GM19438 (cell line): ENCODE data around the gene MAPK12.

Experiments
- ATAC-seq: cut with Tn5 transposase; IDR thresholded peaks from one replicate; pipeline ENCODE4 v1.9.1; 2021; ENCODE audit warnings: low read depth; ENCODE audit not compliant: unreplicated experiment

The MAPK12 gene

DNA sequence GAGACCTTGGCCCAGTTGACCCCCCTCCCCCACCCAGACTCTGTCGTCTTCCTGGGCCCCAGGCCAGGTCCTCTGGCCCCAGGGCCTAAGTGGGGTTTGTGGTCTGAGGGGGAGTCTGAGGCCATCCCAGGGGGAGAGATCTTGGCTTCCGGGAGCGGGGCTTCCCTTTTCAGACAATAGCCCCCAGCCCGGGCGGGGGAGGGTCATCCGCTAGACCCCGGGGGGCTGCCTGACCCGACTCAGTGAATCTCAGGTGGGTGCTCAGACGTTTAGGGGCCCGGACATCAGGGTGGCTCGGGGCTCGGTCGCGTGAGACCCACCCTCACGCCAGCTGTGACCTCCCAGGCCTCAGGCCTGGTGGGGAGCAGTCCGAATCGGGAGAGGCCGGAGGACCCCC is 8.1 kb upstream of the MAPK12 start:
- no peak for ATAC-seq

DNA sequence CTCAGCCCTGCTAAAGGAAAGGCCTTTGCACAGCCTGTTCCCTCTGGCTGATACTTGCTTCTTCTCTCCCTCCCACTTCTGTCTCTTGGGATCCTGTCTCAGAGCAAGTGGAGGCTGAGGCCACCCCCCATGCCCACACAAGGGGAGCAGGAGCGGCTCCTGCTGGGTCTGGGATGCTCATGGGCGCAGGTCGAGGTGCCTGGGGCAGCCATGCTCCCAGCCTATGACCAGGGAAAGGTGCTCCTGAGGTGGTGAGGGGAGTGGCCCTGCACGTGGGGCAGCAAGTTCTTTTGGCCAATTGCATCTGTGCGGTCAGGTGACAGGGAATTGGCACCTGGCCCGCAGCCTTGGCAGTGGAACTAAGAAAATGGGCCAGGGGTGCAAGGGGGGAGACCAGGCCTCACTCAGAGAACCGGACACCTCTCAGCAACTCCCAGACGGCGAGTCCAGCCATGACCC is 7.2 kb upstream of the MAPK12 start:
- no peak for ATAC-seq

DNA sequence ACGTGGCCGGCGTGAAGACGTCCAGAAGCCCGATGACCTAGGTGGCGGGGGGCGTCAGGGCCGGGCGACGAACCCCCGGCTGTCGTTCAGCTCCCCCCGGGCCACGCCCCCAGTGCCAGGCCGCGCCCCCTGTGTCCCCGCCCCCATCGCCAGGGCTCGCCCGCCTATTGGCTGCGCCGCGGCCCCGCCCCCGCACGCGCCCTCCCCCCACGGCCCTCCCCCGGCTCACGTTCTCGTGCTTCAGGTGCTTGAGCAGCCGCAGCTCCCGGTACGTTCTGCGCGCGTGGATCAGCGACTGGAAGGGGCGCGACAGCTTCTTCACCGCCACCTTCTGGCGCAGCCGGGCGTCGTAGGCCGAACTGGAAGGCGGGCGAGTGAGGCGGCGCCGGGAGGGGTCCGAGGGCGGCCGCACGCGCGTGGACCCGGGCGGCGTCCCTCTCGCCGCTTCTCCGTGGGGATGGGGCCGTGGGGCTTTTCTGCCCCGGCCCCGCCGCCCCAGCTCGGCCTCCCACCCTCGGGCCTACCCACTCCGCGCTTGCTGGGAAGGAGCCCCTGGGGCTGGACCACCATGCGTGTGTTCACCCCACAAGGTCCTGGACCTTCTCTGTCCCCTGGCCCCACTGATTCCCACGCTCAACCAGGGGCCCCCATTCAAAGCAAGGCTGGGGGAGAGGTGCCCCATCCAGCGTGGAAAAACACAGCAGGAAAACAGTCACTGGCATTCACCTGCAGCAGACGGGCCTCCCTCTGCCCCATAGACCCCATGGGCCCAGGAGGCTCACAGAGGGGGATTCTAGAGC is 6.3 kb upstream of the MAPK12 start:
- ATAC-seq: no peak

- no peak for ATAC-seq
These were observed 5.5 kb upstream of the MAPK12 start for GRCh38 chr22:50266994-50267393.

DNA sequence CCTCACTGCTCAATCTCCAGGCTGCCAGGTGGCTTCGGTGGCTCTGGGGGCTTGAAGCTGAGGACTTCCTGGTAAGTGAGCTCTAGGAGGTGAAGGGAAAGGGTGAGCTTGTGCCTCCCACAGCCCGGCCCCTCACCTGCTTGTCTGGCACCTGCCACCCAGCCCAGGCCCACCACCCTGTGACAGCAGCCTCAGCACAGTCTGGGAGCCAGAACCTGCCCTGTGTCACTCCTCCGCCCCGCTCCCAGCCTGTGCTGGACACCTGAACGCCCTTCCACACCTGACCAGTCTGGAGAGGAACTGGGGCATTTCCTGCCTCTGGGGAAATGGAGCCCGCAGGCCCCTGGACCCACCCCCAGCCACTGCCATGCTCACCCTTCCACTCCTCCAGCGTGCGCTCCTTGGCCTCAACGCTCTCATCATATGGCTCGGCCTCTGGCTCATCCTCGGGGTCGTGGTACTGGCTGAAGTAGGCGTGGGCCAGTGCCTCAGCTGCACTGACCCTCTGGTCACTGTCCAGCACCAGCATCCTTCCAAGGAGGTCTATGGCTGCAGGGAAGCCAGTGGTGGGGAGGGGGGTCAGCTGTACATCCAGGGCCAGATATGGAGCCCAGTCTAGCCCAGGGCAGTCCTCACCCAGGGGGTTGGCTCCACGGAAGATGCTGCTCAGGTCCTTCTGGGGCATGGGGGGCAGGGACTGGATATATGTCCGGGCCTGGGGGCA is 3.6 kb upstream of the MAPK12 start:
- ATAC-seq: no peak

DNA sequence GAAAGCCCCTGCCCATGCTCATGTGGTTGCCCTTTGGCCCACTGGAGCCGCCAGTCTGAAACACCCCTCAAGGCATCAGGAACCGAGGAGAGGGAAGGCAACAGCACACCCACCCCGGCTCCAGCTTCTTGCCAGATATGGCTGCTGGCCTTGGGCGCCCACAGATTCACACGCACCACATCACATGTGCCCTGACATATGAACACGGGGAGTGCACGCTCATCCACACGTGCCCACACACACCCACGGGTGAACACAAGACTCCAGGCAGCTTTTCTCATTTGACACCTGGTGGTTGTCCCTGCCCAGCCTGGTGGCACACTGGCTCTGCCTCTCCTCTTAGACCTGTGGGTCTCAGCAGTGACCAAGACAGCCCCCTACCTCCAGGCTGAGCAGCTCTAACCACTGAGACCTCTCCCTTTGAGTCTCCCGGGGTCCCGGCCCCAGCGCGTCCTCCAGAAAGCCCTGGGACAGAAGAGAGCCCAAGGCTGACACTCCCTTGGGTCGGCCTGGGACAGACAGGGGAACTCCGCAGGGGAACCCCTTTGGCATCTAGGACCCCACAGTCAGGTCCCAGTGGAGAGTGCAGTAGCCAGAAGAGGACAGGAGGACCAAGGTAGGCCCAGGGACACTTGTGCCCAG is 2.7 kb upstream of the MAPK12 start:
- no peak for ATAC-seq

DNA sequence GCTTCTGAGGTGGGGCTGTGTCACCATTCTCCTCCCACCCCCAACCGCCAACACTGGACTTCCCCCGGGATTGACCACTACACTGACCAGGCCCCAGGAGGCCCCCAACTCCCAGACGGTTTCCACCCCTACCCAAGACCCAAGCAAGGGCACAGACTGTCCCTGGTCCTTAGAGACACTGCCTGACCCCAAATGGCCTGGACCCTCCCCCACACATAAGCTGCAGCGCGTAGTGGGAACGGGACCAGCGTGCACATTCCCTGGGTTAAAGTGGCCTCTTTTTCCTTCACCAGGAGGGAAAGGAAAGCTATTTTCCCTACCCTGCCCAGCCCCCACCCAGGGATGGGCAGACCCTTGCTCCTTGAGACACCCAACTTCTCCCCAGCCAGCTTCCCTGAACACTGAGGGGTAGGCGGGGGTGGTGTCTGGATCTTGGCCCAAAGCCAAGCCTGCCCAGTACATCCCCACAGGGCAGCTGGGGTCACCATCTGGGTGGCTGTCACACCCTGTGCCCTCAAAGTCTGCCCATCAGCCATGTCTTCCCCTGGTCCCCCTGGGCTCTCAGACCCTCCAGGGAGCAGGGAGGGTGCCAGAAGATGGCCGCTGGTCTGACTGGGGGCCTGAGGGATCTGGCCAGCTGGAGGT is 1.6 kb upstream of the MAPK12 start:
- ATAC-seq: no peak

DNA sequence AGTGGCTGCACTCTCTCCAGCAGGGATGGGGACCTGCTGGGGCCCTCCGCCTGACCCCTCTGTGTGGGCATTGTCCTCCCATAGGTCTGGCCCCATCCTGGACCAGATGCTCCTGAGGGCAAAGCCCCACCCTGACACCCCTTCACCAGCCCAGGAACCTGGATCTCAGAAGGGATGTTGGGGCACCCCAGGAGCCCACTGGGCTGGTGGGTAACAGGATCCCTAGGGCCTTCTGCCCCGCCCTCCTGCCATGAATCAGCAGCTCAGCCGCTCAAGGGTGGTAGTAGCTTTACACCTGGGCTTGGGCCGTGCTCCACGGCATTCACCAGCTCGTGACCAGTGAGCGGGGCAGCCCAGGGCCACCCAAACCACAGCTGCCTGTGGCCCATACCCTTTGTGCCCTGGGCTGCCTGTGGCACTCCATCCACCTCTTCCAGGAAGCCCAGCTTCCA is 1.0 kb upstream of the MAPK12 start:
- ATAC-seq: no peak

- no peak for ATAC-seq
These were observed 475 bp downstream of the MAPK12 start for GRCh38 chr22:50260801-50261614.

GRCh38 chr22:50260434-50260800 is 1.1 kb downstream of the MAPK12 start:
- no peak for ATAC-seq

GRCh38 chr22:50259302-50259701 is 2.2 kb downstream of the MAPK12 start:
- ATAC-seq: no peak

GRCh38 chr22:50258361-50259292 is 2.9 kb downstream of the MAPK12 start:
- ATAC-seq: no peak

DNA sequence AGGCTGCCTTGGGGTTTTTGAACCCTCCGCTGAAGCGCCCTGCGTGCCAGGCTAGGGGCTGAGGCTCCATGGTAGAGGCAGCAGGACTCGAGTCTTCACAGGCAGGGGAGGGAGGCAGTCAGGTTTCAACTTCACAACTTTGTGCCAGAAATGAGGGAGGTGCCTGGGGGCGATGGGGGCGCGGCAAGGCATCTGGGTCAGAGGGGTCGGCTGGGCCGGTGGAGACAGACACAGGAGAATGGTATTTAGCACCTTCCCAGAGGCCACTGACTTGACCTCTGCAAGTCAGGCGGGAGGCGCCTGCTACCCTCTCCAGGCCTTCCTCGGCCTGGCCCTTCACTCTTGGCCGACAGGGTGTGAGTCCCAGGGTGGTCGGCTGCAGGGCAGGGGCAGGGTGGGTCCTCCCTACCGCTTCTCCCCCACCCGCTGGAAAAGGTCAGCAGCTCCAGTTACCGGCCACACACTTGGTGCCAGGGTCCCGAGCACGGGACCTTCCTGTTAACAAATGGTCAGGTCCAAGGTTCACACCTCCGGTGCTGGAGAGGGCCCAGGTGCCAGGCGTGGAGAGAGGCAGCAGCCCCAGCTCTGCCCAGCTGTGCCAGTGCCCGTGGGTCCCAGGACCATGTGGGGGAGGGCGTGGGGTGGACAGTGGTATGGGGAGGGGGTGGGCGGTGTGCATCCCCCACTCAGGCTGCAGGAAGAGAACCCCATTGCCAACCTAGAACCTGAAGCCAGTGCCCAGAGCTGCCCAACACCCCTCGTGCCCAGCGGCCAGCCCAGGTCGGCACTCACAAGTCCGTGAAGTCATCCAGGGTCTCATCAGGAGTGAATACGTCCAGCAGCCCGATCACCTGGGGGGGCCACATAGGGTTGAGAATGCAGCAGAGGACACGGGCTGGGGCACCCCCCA is 3.8 kb downstream of the MAPK12 start:
- ATAC-seq: no peak

DNA sequence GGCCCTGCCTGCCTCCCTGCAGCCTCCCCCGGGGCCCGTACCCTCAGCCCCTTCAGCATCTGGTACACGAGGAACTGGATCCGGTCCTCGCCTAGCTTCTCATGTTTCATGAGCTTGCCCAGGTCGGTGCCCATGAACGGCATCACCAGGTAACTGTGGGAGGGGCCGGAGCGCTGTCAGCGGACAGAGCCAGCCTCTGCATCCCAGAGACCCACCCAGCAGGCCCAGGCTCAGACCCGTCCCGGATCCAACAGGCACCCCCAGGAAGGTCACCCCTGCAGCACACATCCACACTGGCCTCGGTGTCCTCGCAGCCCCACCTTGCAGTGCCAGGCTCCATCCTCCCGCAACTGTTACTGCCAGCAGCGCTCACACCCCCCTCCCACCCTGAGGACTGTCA is 4.4 kb downstream of the MAPK12 start:
- no peak for ATAC-seq

- no peak for ATAC-seq
These were observed 5.1 kb downstream of the MAPK12 start for GRCh38 chr22:50256258-50256862.

- ATAC-seq: no peak
These were observed 5.9 kb downstream of the MAPK12 start for GRCh38 chr22:50255607-50256006.

- no peak for ATAC-seq
These were observed 6.4 kb downstream of the MAPK12 start for GRCh38 chr22:50255099-50255498.

- ATAC-seq: no peak
These were observed 7.5 kb downstream of the MAPK12 start for GRCh38 chr22:50253941-50254340.
